K562 (cell line): Measurements from ENCODE around the gene RNU6-7. TPM values are rescaled to one million over a fixed set of nuclear protein-coding genes. Genes with fewer than 3 reads are reported as not detected.

Source experiments
- ATAC-seq: fragments of 200-7000 bp; cut with Tn5 transposase; 3 replicates; pipeline ENCODE4 v1.9.1; 2020; ENCODE audit warnings: moderate library complexity
- BruUV-seq: library from RNA; stranded (reverse); fragments of 400-500 nt; replicated peaks from 2 replicates; lab custom pipeline; 2021; lab: Mats Ljungman, UMichigan
- CTCF ChIA-PET: fragments of 300-600 bp; formaldehyde crosslinking; extraction: SDS; loops from one replicate; lab custom pipeline; 2021; ENCODE audit warnings: low intra/inter-chr PET ratio; lab: Yijun Ruan, JAX
- POLR2A ChIA-PET: fragments of 300-600, 350-650 bp; sonication (Branson Sonifier 250); formaldehyde crosslinking; extraction: SDS; loops from one replicate; lab custom pipeline; 2021; ENCODE audit warnings: antibody characterized with exemption, inconsistent platforms; lab: Yijun Ruan, JAX
- DNase-seq, 4 experiments: peaks; one replicate each; pipeline versions ENCODE4 v3.0.0 to v3.0.0-alpha.2; 2011 to 2018; ENCODE audit warnings: low spot score in 3 of 4, mixed read lengths in 3 of 4; ENCODE audit errors: extremely low read depth in 1 of 4
- FAIRE-seq: peaks from 2 replicates; lab custom pipeline; 2011; peaks lifted over from hg19 to GRCh38; lab: Jason Lieb, UNC
- H2AFZ ChIP-seq: 2 replicates; pipeline ENCODE4 v1.6.0; 2011; ENCODE audit warnings: low read depth, low read length, control low read depth, inconsistent platforms
- H3K27ac ChIP-seq: fragments of 200-600 bp; 3 replicates; pipeline ENCODE4 v1.8.0; 2011; ENCODE audit warnings: low read depth, mild to moderate bottlenecking, control low read depth, inconsistent platforms, low read length, moderate library complexity, mixed read lengths; ENCODE audit errors: extremely low read depth
- H3K27me3 ChIP-seq, 2 experiments: fragments of 300-600 bp in 1 of 2; 2 replicates in 1 of 2; 3 replicates in 1 of 2; pipeline versions ENCODE4 v1.6.0 to v1.8.0; 2011; ENCODE audit warnings: inconsistent platforms in 2 of 2, low read length in 2 of 2, mild to moderate bottlenecking in 1 of 2, mixed read lengths in 1 of 2, moderate library complexity in 1 of 2; ENCODE audit not compliant: control insufficient read depth in 2 of 2, insufficient read depth in 2 of 2
- H3K36me3 ChIP-seq: fragments of 300-600 bp; 3 replicates; pipeline ENCODE4 v1.8.0; 2011; ENCODE audit warnings: mild to moderate bottlenecking, low read length, inconsistent platforms; ENCODE audit not compliant: control insufficient read depth, insufficient read depth
- H3K4me1 ChIP-seq, 2 experiments: fragments of 200-600 bp in 1 of 2; replicated peaks in 1 of 2; 2 replicates in 1 of 2; 3 replicates in 1 of 2; pipeline versions ENCODE4 v1.5.1 to v1.8.0; 2011; ENCODE audit warnings: inconsistent platforms in 2 of 2, low read length in 2 of 2, mild to moderate bottlenecking in 1 of 2, mixed read lengths in 1 of 2, moderate library complexity in 1 of 2; ENCODE audit not compliant: control insufficient read depth in 2 of 2, insufficient read depth in 2 of 2
- H3K4me2 ChIP-seq: 2 replicates; pipeline ENCODE4 v1.6.1; 2011; ENCODE audit warnings: low read length, control low read depth, inconsistent platforms, mixed read lengths; ENCODE audit not compliant: insufficient read depth
- H3K4me3 ChIP-seq: fragments of 200-600 bp; sonication (generic), shearing (Covaris generic); 2 replicates; pipeline ENCODE4 v1.5.1; 2016; ENCODE audit warnings: control low read depth, inconsistent platforms
- H3K79me2 ChIP-seq: fragments of 200-600 bp; 3 replicates; pipeline ENCODE4 v1.8.0; 2011; ENCODE audit warnings: low read length, inconsistent platforms; ENCODE audit not compliant: control insufficient read depth, insufficient read depth
- H3K9ac ChIP-seq, 2 experiments: 2 replicates each; pipeline versions ENCODE4 v1.6.0 to v1.6.1; 2011; ENCODE audit warnings: low read depth in 2 of 2, low read length in 2 of 2, control low read depth in 1 of 2, inconsistent platforms in 1 of 2, mild to moderate bottlenecking in 1 of 2, mixed read lengths in 1 of 2; ENCODE audit not compliant: insufficient read depth in 1 of 2
- H3K9me1 ChIP-seq: one replicate; pipeline ENCODE4 v1.6.0; 2011; ENCODE audit warnings: inconsistent platforms, mild to moderate bottlenecking, low read length, moderate library complexity; ENCODE audit not compliant: control insufficient read depth, insufficient read depth
- H3K9me3 ChIP-seq: replicated peaks from 2 replicates; pipeline ENCODE4 v1.5.1; 2011; ENCODE audit warnings: low read depth, low read length, inconsistent platforms; ENCODE audit not compliant: control insufficient read depth, insufficient read depth
- H4K20me1 ChIP-seq: replicated peaks from 2 replicates; pipeline ENCODE4 v1.6.1; 2011; ENCODE audit warnings: low read length, inconsistent platforms, mixed read lengths; ENCODE audit not compliant: control insufficient read depth, insufficient read depth
- ARID3A ChIP-seq: IDR thresholded peaks from 2 replicates; pipeline ENCODE4 v1.6.1; 2012; ENCODE audit warnings: low read depth, low read length, improper control_type of control experiment, borderline replicate concordance
- CHD1 ChIP-seq: fragments of 200-600 bp; sonication (generic); IDR thresholded peaks from one replicate; pipeline ENCODE4 v1.6.1; 2012; ENCODE audit warnings: mild to moderate bottlenecking, moderate library complexity, low read length, inconsistent platforms
- MGA ChIP-seq: fragments of 450-650 bp; IDR thresholded peaks from 2 replicates; pipeline ENCODE4 v1.6.1; 2016; ENCODE audit warnings: mild to moderate bottlenecking, moderate library complexity
- MIER1 ChIP-seq: fragments of 450-650 bp; IDR thresholded peaks from 2 replicates; pipeline ENCODE4 v1.6.1; 2016; ENCODE audit warnings: antibody characterized with exemption, mild to moderate bottlenecking, low read depth
- SMAD3 ChIP-seq: fragments of 450-650 bp; formaldehyde crosslinking; conservative IDR thresholded peaks from 2 replicates; pipeline ENCODE4 v1.4.0; 2020; ENCODE audit warnings: mild to moderate bottlenecking
- TARDBP ChIP-seq: fragments of 450-650 bp; IDR thresholded peaks from 2 replicates; pipeline ENCODE4 v1.6.1; 2016
- WGBS: fragments of 100-300 bp; shearing (Covaris generic); methylation state at CpG from one replicate; pipeline ENCODE4 v1.1.6; 2016; ENCODE audit warnings: low coverage, mixed read lengths; ENCODE audit not compliant: insufficient coverage; ENCODE audit errors: missing lambda C conversion rate; 5-methylcytosine and 5-hydroxymethylcytosine counted together
- in situ Hi-C: fragments of 300-500 bp; cut with MboI; formaldehyde crosslinking; loops from 4 replicates; pipeline ENCODE4 v1.15.0; 2018; ENCODE audit warnings: inconsistent platforms, mixed read lengths
- intact Hi-C: fragments of 100-400 bp; cut with micrococcal nuclease; formaldehyde crosslinking; loops from 2 replicates; pipeline ENCODE4 v1.14.2; 2022
- polyA plus RNA-seq, 8 experiments: library from polyadenylated mRNA; depleted of rRNA in 4 of 8; stranded (reverse) in 5 of 8; unstranded in 3 of 8; fragments of >200 nt; fragmentation: Nextera tagmentation in 2 of 8; fragmentation: Illumina TruSeq in 1 of 8; extraction: Ambion mirVana in 2 of 8; extraction: Trizol in 1 of 8; gene quantifications; 2 replicates each; pipeline versions ENCODE4 v1.2.1 to v1.2.3, GENCODE V29; 2011 to 2014; ENCODE audit warnings: inconsistent platforms in 1 of 8, missing spikeins in 1 of 8
- total RNA-seq, 7 experiments: library from RNA; depleted of rRNA in 6 of 7; stranded (reverse); fragments of >200 nt in 6 of 7; fragmentation: Illumina TruSeq in 2 of 7; extraction: Trizol in 2 of 7; gene quantifications; 2 replicates each; pipeline versions ENCODE4 v1.2.1 to v1.2.3, GENCODE V29; 2011 to 2021; ENCODE audit warnings: low replicate concordance in 1 of 7

Gene RNU6-7
- total and polyA plus RNA-seq, 9 of the 15 experiments (the other 6 are each of a cell fraction or from before 2014, with no cell fraction given): not detected

DNA sequence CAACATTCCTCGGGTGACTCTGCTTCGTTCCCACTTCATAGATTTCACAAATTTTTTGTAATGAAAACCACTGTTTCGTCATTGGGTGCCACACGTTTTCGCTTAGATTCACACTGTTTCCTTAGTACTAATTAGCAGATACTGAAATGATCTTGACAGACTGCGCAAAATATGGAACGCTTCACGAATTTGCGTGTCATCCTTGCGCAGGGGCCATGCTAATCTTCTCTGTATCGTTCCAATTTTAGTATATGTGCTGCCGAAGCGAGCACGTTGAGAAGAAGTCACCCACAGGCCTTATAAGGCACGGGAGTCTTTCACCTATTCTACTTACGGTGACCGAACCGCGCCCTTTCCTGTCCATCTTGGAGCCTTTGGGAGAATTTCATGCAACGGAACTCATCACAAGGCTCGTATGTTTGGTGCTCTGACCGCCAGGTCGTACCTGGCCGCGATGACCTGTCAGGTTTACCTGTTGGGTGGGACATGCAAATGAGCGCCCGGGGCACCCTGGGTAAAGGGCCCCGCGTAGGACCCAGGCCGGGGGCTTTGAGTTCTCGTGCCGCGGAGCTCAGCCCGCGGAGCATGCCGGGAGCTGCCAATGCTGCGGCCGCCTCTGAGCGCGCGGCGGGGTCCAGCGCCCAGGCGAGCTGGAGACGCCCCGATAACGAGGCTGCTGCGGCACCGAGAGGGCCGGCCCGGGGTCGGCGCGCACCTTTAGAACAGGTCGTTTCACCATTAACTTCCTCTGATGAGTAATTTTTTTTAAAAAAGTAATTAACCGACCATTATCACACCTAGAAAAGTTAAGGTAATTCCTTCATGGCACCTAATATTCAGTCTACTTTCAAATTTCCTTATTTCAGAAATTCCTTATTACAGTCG is 1.4 kb downstream of the RNU6-7 start, which contains the start of gene RNU6-8:
Gene RNU6-8, minus strand, starts transcription at position 272 of the 885 bp plus-strand sequence.
- in situ Hi-C loops: loop anchor here (5.0 kb wide), 1 partner anchor 121 kb away; no protein-coding TSS in a partner anchor
- Histone ChIP-seq H3K27me3 (no peaks in the 10 kb centered on the region), H3K4me3 (peak within 1 kb of the TSS; percentile 62), H3K9ac (peak within 1 kb of the TSS; percentile 82 to 85), H2AFZ (peak within 1 kb of the TSS; percentile 98), H3K9me1 (no peaks in the 10 kb centered on the region), H3K36me3 (no peaks in the 10 kb centered on the region), H4K20me1 (no peaks in the 10 kb centered on the region), H3K4me2 (peak within 1 kb of the TSS; percentile 91), H3K9me3 (no peaks in the 10 kb centered on the region), H3K27ac (peak within 1 kb of the TSS; percentile 89), H3K4me1 (peaks cover 3 to 8% of the 10 kb centered on the region in 2 experiments; a peak in 3 of 5 replicates), H3K79me2 (no peaks in the 10 kb centered on the region)
- WGBS: under 1% methylated on average over 37 of the region's 57 CpGs
- peak; percentile 79 to 87 (median 83) for DNase-seq
- TSS peak; percentile 99 for BruUV-seq
- FAIRE-seq: peak; percentile 87
- intact Hi-C loops: loop anchor here (1.0 kb wide), 1 partner anchor 127 kb away; no protein-coding TSS in a partner anchor
- CTCF ChIA-PET: no interaction called here
- peak; percentile 92 for ATAC-seq
- POLR2A ChIA-PET: interaction anchor here (0.6 kb wide), 2 partner anchors 22 to 25 kb away, joined by 3 read pairs; no protein-coding TSS in a partner anchor
- TF ChIP-seq CHD1 (no peak), MIER1 (no peak), TARDBP (no peak), SMAD3 (CRISPR knock-in tag) (no peak), MGA (peak; percentile 37; the same call in 1 of the 2 replicates), ARID3A (0 out of 2 replicates have a peak, but pooled peaks have one; percentile 22)
